Natural killer cell (primary cell): ENCODE data around the gene EPB41L3. TPM values are rescaled to one million over a fixed set of nuclear protein-coding genes. Genes with fewer than 3 reads are reported as not detected.

ENCODE experiments used
- ATAC-seq, 3 donors: fragments of 150-1000 bp in 2 of 3; fragments of 200-7000 bp in 1 of 3; cut with Tn5 transposase; 1 replicate in 1 of 3; 2 replicates in 2 of 3; pipeline ENCODE4 v1.10.0; 2021; ENCODE audit warnings: mild to moderate bottlenecking in 2 of 3, moderate library complexity in 2 of 3
- DNase-seq, 2 donors: peaks; one replicate each; pipeline versions ENCODE4 v3.0.0 to v3.0.0-alpha.2; 2013 to 2021; ENCODE audit warnings: mixed read lengths in 1 of 2
- H3K27ac ChIP-seq: one replicate; pipeline ENCODE4 v1.5.1; 2013; ENCODE audit warnings: mild to moderate bottlenecking, low read length
- H3K27me3 ChIP-seq: one replicate; pipeline ENCODE4 v1.6.1; 2013; ENCODE audit warnings: low read length; ENCODE audit not compliant: control insufficient read depth, insufficient read depth
- H3K36me3 ChIP-seq: one replicate; pipeline ENCODE4 v1.6.1; 2013; ENCODE audit warnings: low read length; ENCODE audit not compliant: control insufficient read depth, insufficient read depth
- H3K4me1 ChIP-seq: one replicate; pipeline ENCODE4 v1.6.1; 2013; ENCODE audit warnings: low read length; ENCODE audit not compliant: control insufficient read depth, insufficient read depth
- H3K4me3 ChIP-seq: one replicate; pipeline ENCODE4 v1.5.1; 2013; ENCODE audit warnings: low read length
- H3K9me3 ChIP-seq: one replicate; pipeline ENCODE4 v1.6.1; 2013; ENCODE audit warnings: low read length; ENCODE audit not compliant: control insufficient read depth, insufficient read depth
- H3K27ac Mint-ChIP-seq, 2 donors: one replicate each; pipeline ENCODE4 v1.8.0; 2022; ENCODE audit warnings: mild to moderate bottlenecking in 2 of 2, mixed read lengths in 2 of 2, moderate library complexity in 1 of 2
- H3K27me3 Mint-ChIP-seq, 2 donors: one replicate each; pipeline ENCODE4 v1.8.0; 2022; ENCODE audit warnings: low read depth in 2 of 2, mixed read lengths in 2 of 2
- H3K36me3 Mint-ChIP-seq: one replicate; pipeline ENCODE4 v1.8.0; 2022; ENCODE audit warnings: mixed read lengths
- H3K4me1 Mint-ChIP-seq, 2 donors: one replicate each; pipeline ENCODE4 v1.8.0; 2022; ENCODE audit warnings: mixed read lengths in 2 of 2
- H3K4me3 Mint-ChIP-seq: one replicate; pipeline ENCODE4 v1.8.0; 2022; ENCODE audit warnings: mild to moderate bottlenecking, moderate library complexity, mixed read lengths
- H3K9me3 Mint-ChIP-seq, 2 donors: one replicate each; pipeline ENCODE4 v1.8.0; 2022; ENCODE audit warnings: mixed read lengths in 2 of 2
- WGBS: methylation state at CpG from one replicate; pipeline ENCODE4 v1.1.7; 2013; ENCODE audit warnings: missing lambda C conversion rate; ENCODE audit not compliant: insufficient coverage; 5-methylcytosine and 5-hydroxymethylcytosine counted together
- intact Hi-C: fragments of 100-400 bp; cut with micrococcal nuclease; formaldehyde crosslinking; loops from one replicate; pipeline ENCODE4 v1.14.2; 2022
- total RNA-seq, 4 donors: library from RNA; stranded (reverse); fragments of 120-200 nt in 1 of 4; gene quantifications; one replicate each; pipeline versions ENCODE4 v1.2.3 to v1.2.4, GENCODE V29; 2013 to 2022
- TF ChIP-seq, protein P1 (sequence below): fragments of 200-600 bp; IDR thresholded peaks from one replicate; pipeline ENCODE4 v1.8.0; 2022; ENCODE audit warnings: antibody characterized with exemption

EPB41L3 gene
- total RNA-seq, 3 donors from 2014 or later (not counting 1 experiment from before 2014, with no cell fraction given): 3.3 to 6.0 (median 4.4) TPM

- H3K36me3 ChIP-seq: no peaks in the 10 kb centered on the region
- H3K4me1 ChIP-seq: no peaks in the 10 kb centered on the region
- Mint-ChIP-seq H3K4me1 (no peaks in the 10 kb centered on the region), H3K9me3 (no peaks in the 10 kb centered on the region), H3K27ac (no peak overlapping the region), H3K36me3 (no peaks in the 10 kb centered on the region), H3K4me3 (no peak overlapping the region), H3K27me3 (peaks cover 0 to 3% of the 10 kb centered on the region in 2 donors)
- H3K4me3 ChIP-seq: no peak overlapping the region
- no peaks in the 10 kb centered on the region for H3K27me3 ChIP-seq
- intact Hi-C loops: no loop called here
- TF ChIP-seq, protein P1, sequence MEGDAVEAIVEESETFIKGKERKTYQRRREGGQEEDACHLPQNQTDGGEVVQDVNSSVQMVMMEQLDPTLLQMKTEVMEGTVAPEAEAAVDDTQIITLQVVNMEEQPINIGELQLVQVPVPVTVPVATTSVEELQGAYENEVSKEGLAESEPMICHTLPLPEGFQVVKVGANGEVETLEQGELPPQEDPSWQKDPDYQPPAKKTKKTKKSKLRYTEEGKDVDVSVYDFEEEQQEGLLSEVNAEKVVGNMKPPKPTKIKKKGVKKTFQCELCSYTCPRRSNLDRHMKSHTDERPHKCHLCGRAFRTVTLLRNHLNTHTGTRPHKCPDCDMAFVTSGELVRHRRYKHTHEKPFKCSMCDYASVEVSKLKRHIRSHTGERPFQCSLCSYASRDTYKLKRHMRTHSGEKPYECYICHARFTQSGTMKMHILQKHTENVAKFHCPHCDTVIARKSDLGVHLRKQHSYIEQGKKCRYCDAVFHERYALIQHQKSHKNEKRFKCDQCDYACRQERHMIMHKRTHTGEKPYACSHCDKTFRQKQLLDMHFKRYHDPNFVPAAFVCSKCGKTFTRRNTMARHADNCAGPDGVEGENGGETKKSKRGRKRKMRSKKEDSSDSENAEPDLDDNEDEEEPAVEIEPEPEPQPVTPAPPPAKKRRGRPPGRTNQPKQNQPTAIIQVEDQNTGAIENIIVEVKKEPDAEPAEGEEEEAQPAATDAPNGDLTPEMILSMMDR: no peak
- no peaks in the 10 kb centered on the region for H3K9me3 ChIP-seq
- ATAC-seq (no peak), DNase-seq (no peak)
- 86% methylated on average over 8 of the region's 8 CpGs for WGBS
- H3K27ac ChIP-seq: no peak overlapping the region
Observed at GRCh38 chr18:5530629-5531178, 13.1 kb downstream of the EPB41L3 start.

GRCh38 chr18:5529471-5529870 is 14.3 kb downstream of the EPB41L3 start:
- 82% methylated on average over 3 of the region's 3 CpGs for WGBS
- H3K36me3 Mint-ChIP-seq: no peaks in the 10 kb centered on the region
- TF ChIP-seq, protein P1: no peak
- H3K9me3 ChIP-seq: no peaks in the 10 kb centered on the region
- H3K27me3 ChIP-seq: no peaks in the 10 kb centered on the region
- no peak overlapping the region for H3K27ac ChIP-seq
- intact Hi-C loops: no loop called here
- H3K4me3 Mint-ChIP-seq: no peak overlapping the region
- peaks cover 5 to 6% of the 10 kb centered on the region in 2 donors for H3K27me3 Mint-ChIP-seq
- DNase-seq: no peak
- H3K27ac Mint-ChIP-seq: no peak overlapping the region
- no peak overlapping the region for H3K4me3 ChIP-seq
- ATAC-seq: no peak
- H3K4me1 Mint-ChIP-seq: no peaks in the 10 kb centered on the region
- H3K4me1 ChIP-seq: no peaks in the 10 kb centered on the region
- no peaks in the 10 kb centered on the region for H3K9me3 Mint-ChIP-seq
- no peaks in the 10 kb centered on the region for H3K36me3 ChIP-seq

DNA sequence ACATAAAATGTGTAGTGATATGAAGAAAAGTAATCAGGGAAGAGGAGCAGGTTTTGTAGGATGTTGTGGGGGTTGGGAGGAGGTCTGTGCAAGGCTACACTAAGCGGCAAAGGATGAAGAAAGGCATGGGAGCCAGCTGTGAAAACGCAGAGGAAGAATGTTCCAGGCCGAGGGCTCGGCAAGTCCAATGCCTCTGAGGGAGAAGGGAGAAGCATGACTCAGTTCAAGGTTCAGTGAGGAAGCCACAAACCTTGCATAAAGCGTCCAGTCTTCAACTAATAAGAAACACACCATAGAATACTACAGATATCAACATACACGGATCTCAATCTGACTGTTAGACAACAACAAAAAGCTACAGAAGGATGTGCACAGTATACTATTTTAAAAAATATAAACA is 16.2 kb downstream of the EPB41L3 start:
- peaks cover 5 to 6% of the 10 kb centered on the region in 2 donors for H3K27me3 Mint-ChIP-seq
- H3K27ac Mint-ChIP-seq: no peak overlapping the region
- intact Hi-C loops: no loop called here
- H3K4me1 ChIP-seq: no peaks in the 10 kb centered on the region
- no peak overlapping the region for H3K4me3 ChIP-seq
- no peak overlapping the region for H3K4me3 Mint-ChIP-seq
- TF ChIP-seq, protein P1: no peak
- ATAC-seq (no peak), DNase-seq (no peak)
- no peak overlapping the region for H3K27ac ChIP-seq
- no peaks in the 10 kb centered on the region for H3K27me3 ChIP-seq
- H3K36me3 Mint-ChIP-seq: no peaks in the 10 kb centered on the region
- H3K9me3 ChIP-seq: no peaks in the 10 kb centered on the region
- no peaks in the 10 kb centered on the region for H3K36me3 ChIP-seq
- 59% methylated on average over 6 of the region's 6 CpGs for WGBS
- H3K9me3 Mint-ChIP-seq: no peaks in the 10 kb centered on the region
- no peaks in the 10 kb centered on the region for H3K4me1 Mint-ChIP-seq

- H3K27me3 ChIP-seq: no peaks in the 10 kb centered on the region
- H3K4me1 ChIP-seq: no peaks in the 10 kb centered on the region
- H3K36me3 Mint-ChIP-seq: no peaks in the 10 kb centered on the region
- no peaks in the 10 kb centered on the region for H3K9me3 Mint-ChIP-seq
- 66% methylated on average over 3 of the region's 3 CpGs for WGBS
- no peaks in the 10 kb centered on the region for H3K9me3 ChIP-seq
- H3K4me3 Mint-ChIP-seq: no peak overlapping the region
- ATAC-seq (no peak), DNase-seq (no peak)
- no peak overlapping the region for H3K27ac Mint-ChIP-seq
- intact Hi-C loops: no loop called here
- H3K36me3 ChIP-seq: no peaks in the 10 kb centered on the region
- TF ChIP-seq, protein P1: no peak
- no peak overlapping the region for H3K27ac ChIP-seq
- H3K4me3 ChIP-seq: no peak overlapping the region
- H3K4me1 Mint-ChIP-seq: no peaks in the 10 kb centered on the region
- H3K27me3 Mint-ChIP-seq: peaks cover 2 to 6% of the 10 kb centered on the region in 2 donors
Observed at GRCh38 chr18:5524660-5525059, 19.1 kb downstream of the EPB41L3 start.
